ENCODE results near the gene PCDHGA8. TPM values are rescaled to one million over a fixed set of nuclear protein-coding genes. Genes with fewer than 3 reads are reported as not detected.

Gene PCDHGA8
- total and polyA plus RNA-seq, 2 of the 13 experiments (the other 11 are each of a cell fraction or from before 2014, with no cell fraction given): 0.05 to 0.29 TPM

- TF ChIP-seq BATF2 (CRISPR knock-in tag; IDR thresholded peaks at IDR 0.05): no peak
- no peak for TF ChIP-seq ZNF30 (CRISPR knock-in tag; IDR thresholded peaks at IDR 0.05)
- TF ChIP-seq FOXA3 (CRISPR knock-in tag; IDR thresholded peaks at IDR 0.05): no peak
- TF ChIP-seq ZNF7 (CRISPR knock-in tag; IDR thresholded peaks at IDR 0.05): peak; percentile 78
- no peak for TF ChIP-seq E2F1 (CRISPR knock-in tag; IDR thresholded peaks at IDR 0.05)
- TF ChIP-seq CTCF (CRISPR knock-in tag; IDR thresholded peaks at IDR 0.05): peak; percentile 85
- TF ChIP-seq PHF8 (CRISPR knock-in tag; IDR thresholded peaks at IDR 0.05): 0 out of 2 replicates have a peak, but pooled peaks have one; percentile 36
- TF ChIP-seq FOSL1 (CRISPR knock-in tag; IDR thresholded peaks at IDR 0.05; ENCODE audit: borderline replicate concordance): no peak
- TF ChIP-seq SMC3 (IDR thresholded peaks at IDR 0.05; ENCODE audit: low read length): peak; percentile 54
- no peak for TF ChIP-seq GABPA (IDR thresholded peaks at IDR 0.05; ENCODE audit: low read depth, low read length)
- peak; percentile 74 for TF ChIP-seq GABPA (CRISPR knock-in tag; IDR thresholded peaks at IDR 0.05; ENCODE audit: low read depth)
- TF ChIP-seq HDAC6 (IDR thresholded peaks at IDR 0.05; ENCODE audit: low read depth, low read length): no peak
- TF ChIP-seq ZFP36L1 (CRISPR knock-in tag; IDR thresholded peaks at IDR 0.05): no peak; the same call in 1 of the 2 replicates
- TF ChIP-seq XRCC5 (optimal IDR thresholded peaks at IDR 0.05; ENCODE audit: low read length): peak; percentile 67
- TF ChIP-seq IKZF4 (CRISPR knock-in tag; IDR thresholded peaks at IDR 0.05; ENCODE audit: borderline replicate concordance, low read depth, not compliant biosample characterization): no peak
- TF ChIP-seq STAG1 (CRISPR knock-in tag; IDR thresholded peaks at IDR 0.05): peak; percentile 70
- TF ChIP-seq ZHX1 (CRISPR knock-in tag; IDR thresholded peaks at IDR 0.05; ENCODE audit: low read depth): no peak
- TF ChIP-seq SAFB2 (CRISPR knock-in tag; IDR thresholded peaks at IDR 0.05; ENCODE audit: borderline replicate concordance, low read depth): no peak
- no peak for TF ChIP-seq DMAP1 (CRISPR knock-in tag; IDR thresholded peaks at IDR 0.05)
- no peak for TF ChIP-seq BCLAF1 (IDR thresholded peaks at IDR 0.05)
- no peak for TF ChIP-seq ATF1 (CRISPR knock-in tag; IDR thresholded peaks at IDR 0.05)
These were observed 42.4 kb upstream of the PCDHGA8 start, which contains the start of gene PCDHGB1 (continued) for GRCh38 chr5:141349917-141350619.

Measured in HepG2 (cell line).